Naive B cell (primary cell): ENCODE measurements around the gene UCKL1. TPM values are rescaled to one million over a fixed set of nuclear protein-coding genes. Genes with fewer than 3 reads are reported as not detected.
"Not testable (repeated sequence)": the region's sequence is repeated elsewhere in the genome, so short reads cannot be mapped to it uniquely, and the experiment has no call there.

ENCODE experiments used
- ATAC-seq, 2 donors: fragments of 150-1000 bp; cut with Tn5 transposase; 2 replicates each; pipeline ENCODE4 v1.10.0; 2021; ENCODE audit warnings: low read depth in 2 of 2, mild to moderate bottlenecking in 2 of 2, moderate library complexity in 2 of 2
- DNase-seq: peaks from one replicate; pipeline ENCODE4 v3.0.0; 2022
- H3K27ac Mint-ChIP-seq, 6 donors: one replicate each; pipeline ENCODE4 v1.8.0; 2020 to 2022; ENCODE audit warnings: mild to moderate bottlenecking in 6 of 6, mixed read lengths in 6 of 6, moderate library complexity in 5 of 6, inconsistent platforms in 2 of 6
- H3K27me3 Mint-ChIP-seq, 3 donors: one replicate each; pipeline ENCODE4 v1.8.0; 2021 to 2022; ENCODE audit warnings: mixed read lengths in 3 of 3, mild to moderate bottlenecking in 1 of 3
- H3K36me3 Mint-ChIP-seq, 2 donors: one replicate each; pipeline ENCODE4 v1.8.0; 2020 to 2022; ENCODE audit warnings: mixed read lengths in 2 of 2, inconsistent platforms in 1 of 2, mild to moderate bottlenecking in 1 of 2
- H3K4me1 Mint-ChIP-seq, 3 donors: one replicate each; pipeline ENCODE4 v1.8.0; 2020 to 2022; ENCODE audit warnings: mixed read lengths in 3 of 3, inconsistent platforms in 1 of 3, mild to moderate bottlenecking in 1 of 3, moderate library complexity in 1 of 3
- H3K4me3 Mint-ChIP-seq, 8 donors: one replicate each; pipeline ENCODE4 v1.8.0; 2020 to 2022; ENCODE audit warnings: mild to moderate bottlenecking in 8 of 8, mixed read lengths in 8 of 8, moderate library complexity in 8 of 8, inconsistent platforms in 2 of 8
- H3K9me3 Mint-ChIP-seq, 7 donors: one replicate each; pipeline ENCODE4 v1.8.0; 2020 to 2022; ENCODE audit warnings: mixed read lengths in 7 of 7, mild to moderate bottlenecking in 5 of 7, inconsistent platforms in 2 of 7, moderate library complexity in 1 of 7
- polyA plus RNA-seq, 6 donors: library from polyadenylated mRNA; unstranded; fragments of 300-500 nt; fragmentation: Illumina TruSeq; gene quantifications; one replicate each; pipeline ENCODE4 v1.2.3, GENCODE V29; 2021; ENCODE audit warnings: low read depth in 6 of 6

The UCKL1 gene
- polyA plus RNA-seq, 6 donors from 2014 or later = 11.3 to 62.0 (median 31.7) TPM

DNA sequence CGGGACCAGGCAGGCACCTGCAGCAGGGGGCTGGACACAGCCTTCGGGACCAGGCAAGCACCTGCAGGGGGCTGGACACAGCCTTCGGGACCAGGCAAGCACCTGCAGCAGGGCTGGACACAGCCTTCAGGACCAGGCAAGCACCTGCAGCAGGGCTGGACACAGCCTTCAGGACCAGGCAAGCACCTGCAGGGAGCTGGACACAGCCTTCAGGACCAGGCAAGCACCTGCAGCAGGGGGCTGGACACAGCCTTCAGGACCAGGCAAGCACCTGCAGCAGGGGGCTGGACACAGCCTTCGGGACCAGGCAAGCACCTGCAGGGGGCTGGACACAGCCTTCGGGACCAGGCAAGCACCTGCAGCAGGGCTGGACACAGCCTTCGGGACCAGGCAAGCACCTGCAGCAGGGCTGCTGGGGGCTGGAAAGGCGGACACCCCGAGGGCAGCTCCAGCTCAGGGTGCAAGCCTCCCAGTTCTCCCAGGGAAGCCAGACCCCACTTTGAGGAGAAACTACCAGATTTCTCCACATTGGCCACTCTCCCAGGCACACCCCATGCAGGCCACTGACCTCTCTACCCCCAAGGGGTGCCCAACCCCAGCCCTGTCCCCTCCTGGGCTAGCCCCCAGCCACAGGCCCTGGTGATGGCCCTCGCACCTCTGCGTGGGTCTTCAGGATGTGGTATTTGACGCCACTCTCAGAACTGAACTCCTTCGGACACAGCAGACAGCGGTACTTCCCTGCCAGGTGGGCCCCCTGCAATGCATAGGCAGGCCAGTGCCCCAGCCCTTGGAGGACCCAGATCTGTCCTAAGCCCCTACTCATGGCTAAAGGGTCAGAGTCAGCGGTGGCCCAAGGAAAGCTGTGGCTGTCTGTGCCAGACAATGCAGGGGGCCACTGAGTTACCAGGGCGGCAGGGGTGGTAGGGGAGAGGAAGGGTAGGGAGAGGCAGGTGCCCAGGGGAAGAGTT lies 4.7 kb upstream of the UCKL1 start:
- not testable (repeated sequence) for DNase-seq, H3K36me3 Mint-ChIP-seq, H3K27me3 Mint-ChIP-seq, ATAC-seq, H3K9me3 Mint-ChIP-seq
- Mint-ChIP-seq H3K4me3 (peak overlapping the region in 1 of 8 donors; percentile 66), H3K27ac (peak overlapping the region in 1 of 6 donors; percentile 6), H3K4me1 (peaks cover 2 to 11% (median 4%) of the 10 kb centered on the region in 3 donors)

DNA sequence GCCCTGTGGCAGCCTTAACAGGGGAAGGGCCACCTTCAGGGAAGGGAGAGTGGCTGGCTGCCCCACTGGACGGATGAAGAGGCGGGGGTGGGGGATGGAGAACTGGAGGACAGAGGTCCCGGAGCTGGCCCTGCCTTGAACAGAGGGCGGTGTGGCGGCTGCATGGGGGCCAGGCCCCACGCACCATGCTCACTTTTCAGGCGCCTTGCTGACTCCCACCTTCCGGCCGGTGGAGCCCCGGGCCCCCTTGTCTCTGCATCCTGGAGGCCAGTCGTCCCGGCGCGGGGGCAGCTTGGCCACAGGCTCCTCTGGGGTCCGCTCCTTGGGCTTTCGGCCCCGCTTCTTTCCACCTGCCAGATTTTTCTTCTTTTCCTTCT lies 3.5 kb upstream of the UCKL1 start:
- Mint-ChIP-seq H3K4me3 (peak overlapping the region in 1 of 8 donors; percentile 59), H3K27ac (no peak overlapping the region), H3K4me1 (peaks cover 7 to 11% (median 9%) of the 10 kb centered on the region in 3 donors), H3K9me3 (peaks cover 0 to 3% (median 0%) of the 10 kb centered on the region in 7 donors), H3K27me3 (no peaks in the 10 kb centered on the region), H3K36me3 (no peaks in the 10 kb centered on the region)
- ATAC-seq (no peak), DNase-seq (no peak)

DNA sequence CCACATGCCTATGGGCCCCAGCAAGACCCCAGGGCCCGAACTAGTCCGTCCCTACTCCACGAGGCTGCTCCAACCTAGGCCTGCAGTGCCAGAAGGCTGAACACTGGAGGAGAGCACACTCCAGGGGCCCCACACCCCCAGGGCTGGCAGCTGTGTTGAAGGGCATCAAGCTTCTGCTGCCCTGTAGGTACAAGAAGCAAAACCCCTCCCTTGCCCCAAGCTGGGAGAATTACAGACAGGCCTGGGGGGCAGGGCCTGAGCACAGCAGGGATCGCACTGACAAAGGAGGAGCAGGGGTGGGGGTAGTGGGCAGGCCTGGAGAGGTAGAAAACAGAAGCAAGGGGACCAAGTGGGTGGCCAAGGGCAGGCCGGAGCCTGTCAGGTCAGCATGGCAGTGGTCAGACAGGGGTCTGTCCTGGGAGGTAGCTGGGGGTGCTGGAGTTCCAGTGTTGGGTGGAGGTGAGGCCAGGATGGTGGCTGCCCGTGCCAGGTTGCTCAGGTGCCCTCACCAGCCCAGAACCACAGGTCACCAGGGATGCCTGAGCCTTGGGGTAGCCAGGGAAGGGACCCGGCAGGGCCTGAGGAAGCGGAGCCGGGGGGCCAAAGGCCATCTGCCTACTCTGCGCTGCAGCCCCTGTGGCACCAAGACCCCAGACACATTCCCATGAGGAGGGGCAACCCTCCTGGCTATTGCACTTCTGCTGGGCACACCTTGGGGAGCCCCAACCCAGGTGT lies 2.9 kb upstream of the UCKL1 start:
- Mint-ChIP-seq H3K4me3 (peak overlapping the region in 1 of 8 donors; percentile 23), H3K27ac (peak overlapping the region in 1 of 6 donors; percentile 69), H3K27me3 (no peaks in the 10 kb centered on the region), H3K36me3 (no peaks in the 10 kb centered on the region), H3K4me1 (peaks cover 12 to 17% (median 14%) of the 10 kb centered on the region in 3 donors), H3K9me3 (peaks cover 0 to 2% (median 0%) of the 10 kb centered on the region in 7 donors)
- DNase-seq (no peak), ATAC-seq (no peak)

DNA sequence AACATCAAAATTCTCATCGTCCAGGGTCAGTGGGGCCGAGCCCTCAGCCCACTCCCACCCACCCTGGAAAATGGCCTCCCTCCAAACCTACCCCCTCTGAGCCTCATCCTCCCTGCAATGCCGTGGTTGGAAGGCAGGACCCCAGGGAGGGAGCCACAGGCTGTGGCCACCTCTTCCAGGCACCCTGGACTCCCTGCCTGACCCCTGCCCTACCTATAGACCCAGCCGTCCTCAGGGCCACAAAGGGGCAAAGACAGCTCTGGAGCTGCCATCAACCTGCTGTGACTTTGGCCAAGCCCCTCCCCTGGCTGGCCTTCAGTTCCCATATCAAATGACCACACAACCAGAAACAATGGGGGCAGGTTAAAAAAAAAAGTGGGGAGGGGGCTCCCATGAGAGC lies 2.3 kb upstream of the UCKL1 start:
- Mint-ChIP-seq H3K36me3 (no peaks in the 10 kb centered on the region), H3K4me3 (peak overlapping the region in 3 of 8 donors; percentile 32 to 85 (median 35))

DNA sequence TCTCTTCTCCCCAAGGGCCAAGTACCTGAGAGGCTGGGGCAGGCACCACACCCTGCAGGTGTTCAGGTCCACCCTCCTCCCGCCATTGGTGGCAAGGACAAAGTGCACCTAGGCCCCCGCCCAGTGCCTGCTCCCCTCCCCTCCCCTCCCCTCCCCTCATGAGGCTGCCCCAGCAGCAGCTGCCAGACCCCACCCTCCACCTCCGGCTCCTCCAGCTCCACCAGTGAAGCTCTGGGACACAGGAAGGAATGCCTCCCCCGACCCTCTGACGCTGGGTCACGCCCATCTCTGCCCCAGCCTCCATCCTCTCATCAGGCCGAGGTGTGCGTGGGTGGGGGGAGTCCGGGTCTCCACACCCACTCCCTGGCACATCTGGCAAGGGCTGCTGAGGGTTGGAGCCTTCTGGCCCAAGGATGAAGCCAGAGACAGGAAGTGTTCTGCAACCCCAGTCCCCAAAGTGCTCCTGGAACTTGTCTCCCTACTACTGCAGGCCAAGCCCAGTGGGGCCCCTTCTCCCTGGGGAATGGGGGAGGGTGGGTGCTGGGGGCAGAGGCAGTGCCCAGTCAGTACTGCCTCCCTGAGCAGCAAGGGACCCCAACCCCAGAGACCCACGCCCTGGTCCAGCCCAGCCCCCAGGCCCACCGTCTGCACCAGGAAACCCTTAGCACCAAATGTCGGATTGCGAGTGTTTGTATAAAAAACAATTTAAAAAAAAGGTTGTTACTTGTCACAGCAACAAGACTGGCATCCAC lies 1.6 kb upstream of the UCKL1 start:
- DNase-seq (no peak), ATAC-seq (no peak)
- Mint-ChIP-seq H3K27me3 (no peaks in the 10 kb centered on the region), H3K4me3 (peak overlapping the region in 6 of 8 donors; percentile 35 to 85 (median 62)), H3K9me3 (no peaks in the 10 kb centered on the region), H3K27ac (peak overlapping the region in 1 of 6 donors; percentile 26), H3K4me1 (peaks cover 20 to 28% (median 26%) of the 10 kb centered on the region in 3 donors), H3K36me3 (no peaks in the 10 kb centered on the region)

More for the DNA sequence above, 2.3 kb upstream of the UCKL1 start:
- DNase-seq (no peak), ATAC-seq (no peak)
- Mint-ChIP-seq H3K9me3 (no peaks in the 10 kb centered on the region), H3K27ac (peak overlapping the region in 1 of 6 donors; percentile 70), H3K4me1 (peaks cover 17 to 23% (median 21%) of the 10 kb centered on the region in 3 donors), H3K27me3 (no peaks in the 10 kb centered on the region)

DNA sequence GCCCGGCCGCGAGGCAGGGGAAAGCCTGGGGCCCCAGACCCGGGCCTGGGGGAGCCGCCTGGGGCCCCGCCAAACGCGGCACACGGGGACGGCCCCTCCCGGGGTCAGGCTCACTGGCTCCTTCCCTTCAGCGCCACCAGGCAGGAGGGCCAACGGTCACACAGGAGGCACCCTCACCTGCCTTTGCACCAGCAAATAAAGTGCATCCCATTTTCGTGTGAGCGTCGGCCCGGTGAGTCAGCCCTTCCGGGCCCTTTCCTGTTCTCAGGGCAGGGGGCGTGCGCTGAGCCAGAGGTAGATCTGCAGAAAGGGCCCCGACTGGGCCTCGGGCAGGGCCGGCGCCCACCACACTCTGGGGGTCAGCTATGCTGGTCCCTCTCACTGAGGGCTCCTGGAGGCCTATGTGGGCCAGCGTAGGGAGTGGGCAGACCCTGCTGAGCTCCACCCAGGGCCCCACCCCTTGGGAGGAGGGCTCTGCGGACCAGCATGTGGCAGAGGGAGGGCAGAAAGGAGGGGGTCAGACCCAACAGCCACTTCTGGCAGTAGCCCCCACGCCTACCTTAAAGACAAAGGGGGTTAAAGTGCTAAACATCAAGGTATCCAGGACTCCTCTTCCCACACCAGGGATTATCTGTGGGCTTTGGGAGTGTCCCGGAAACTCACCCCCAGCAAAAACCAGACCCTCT lies 931 bp upstream of the UCKL1 start:
- Mint-ChIP-seq H3K9me3 (no peaks in the 10 kb centered on the region), H3K27ac (peak overlapping the region in 2 of 6 donors; percentile 65 to 72), H3K27me3 (no peaks in the 10 kb centered on the region), H3K36me3 (no peaks in the 10 kb centered on the region), H3K4me3 (peak overlapping the region; percentile 56 to 92 (median 82)), H3K4me1 (peaks cover 23 to 33% (median 26%) of the 10 kb centered on the region in 3 donors)
- peak; percentile 4 to 9 for ATAC-seq
- peak; percentile 29 for DNase-seq

DNA sequence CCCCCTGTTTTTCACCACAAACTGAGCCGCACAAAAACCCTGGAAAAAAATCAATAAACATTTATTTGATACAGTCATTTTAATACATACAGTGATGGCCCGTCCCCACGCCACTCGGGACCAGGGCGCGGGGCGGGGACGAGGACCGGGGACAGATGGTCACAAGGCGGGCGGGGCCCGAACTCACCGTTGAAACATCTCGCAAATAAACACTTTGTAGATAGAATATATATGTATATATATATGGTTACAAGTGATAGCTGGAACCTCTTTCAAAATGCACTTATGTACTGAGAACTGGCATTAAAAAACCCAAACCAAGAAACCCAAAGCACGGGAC lies 418 bp upstream of the UCKL1 start:
- H3K27me3 Mint-ChIP-seq = no peaks in the 10 kb centered on the region
- no peaks in the 10 kb centered on the region for H3K36me3 Mint-ChIP-seq
- H3K27ac Mint-ChIP-seq = peak overlapping the region in 4 of 6 donors; percentile 14 to 80 (median 68)
- peak overlapping the region; percentile 78 to 93 (median 88) for H3K4me3 Mint-ChIP-seq
- H3K9me3 Mint-ChIP-seq = no peaks in the 10 kb centered on the region
- H3K4me1 Mint-ChIP-seq = peaks cover 23 to 37% (median 30%) of the 10 kb centered on the region in 3 donors
- DNase-seq (no peak), ATAC-seq (peak; percentile 2 to 8)

DNA sequence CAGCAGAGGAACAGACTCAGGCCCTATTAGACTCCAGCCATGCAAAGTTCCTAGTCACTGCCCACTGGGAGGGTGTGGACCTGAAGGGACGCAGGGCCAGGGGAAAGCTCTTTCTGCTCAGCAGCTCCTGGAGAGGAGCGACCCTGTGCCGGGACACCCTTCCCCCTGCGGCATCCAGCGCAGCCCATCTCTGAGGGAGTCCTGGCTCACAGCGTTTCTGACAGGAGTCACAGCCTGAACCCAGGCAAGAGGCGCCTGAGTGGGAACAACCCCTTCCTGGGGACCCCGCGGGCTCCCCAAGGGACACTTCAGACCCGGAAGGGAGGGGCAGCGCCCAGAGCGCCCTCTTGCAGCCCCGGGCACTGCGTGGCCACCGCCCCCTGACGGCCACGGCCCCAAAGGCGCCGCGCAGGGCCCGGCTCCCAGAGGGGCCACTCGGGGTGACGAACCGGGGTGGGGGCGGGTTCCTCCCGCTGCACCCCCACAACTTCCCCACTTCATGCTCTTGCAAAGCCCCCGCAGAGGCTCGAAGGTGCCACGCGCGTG lies 862 bp downstream of the UCKL1 start:
- H3K27me3 Mint-ChIP-seq = no peaks in the 10 kb centered on the region
- ATAC-seq (peak; percentile 7 to 8), DNase-seq (peak; percentile 36)
- H3K9me3 Mint-ChIP-seq = no peaks in the 10 kb centered on the region
- no peaks in the 10 kb centered on the region for H3K36me3 Mint-ChIP-seq
- H3K4me1 Mint-ChIP-seq = peaks cover 23 to 39% (median 32%) of the 10 kb centered on the region in 3 donors
- peak overlapping the region; percentile 78 to 93 (median 86) for H3K4me3 Mint-ChIP-seq
- peak overlapping the region in 4 of 6 donors; percentile 28 to 82 (median 71) for H3K27ac Mint-ChIP-seq

DNA sequence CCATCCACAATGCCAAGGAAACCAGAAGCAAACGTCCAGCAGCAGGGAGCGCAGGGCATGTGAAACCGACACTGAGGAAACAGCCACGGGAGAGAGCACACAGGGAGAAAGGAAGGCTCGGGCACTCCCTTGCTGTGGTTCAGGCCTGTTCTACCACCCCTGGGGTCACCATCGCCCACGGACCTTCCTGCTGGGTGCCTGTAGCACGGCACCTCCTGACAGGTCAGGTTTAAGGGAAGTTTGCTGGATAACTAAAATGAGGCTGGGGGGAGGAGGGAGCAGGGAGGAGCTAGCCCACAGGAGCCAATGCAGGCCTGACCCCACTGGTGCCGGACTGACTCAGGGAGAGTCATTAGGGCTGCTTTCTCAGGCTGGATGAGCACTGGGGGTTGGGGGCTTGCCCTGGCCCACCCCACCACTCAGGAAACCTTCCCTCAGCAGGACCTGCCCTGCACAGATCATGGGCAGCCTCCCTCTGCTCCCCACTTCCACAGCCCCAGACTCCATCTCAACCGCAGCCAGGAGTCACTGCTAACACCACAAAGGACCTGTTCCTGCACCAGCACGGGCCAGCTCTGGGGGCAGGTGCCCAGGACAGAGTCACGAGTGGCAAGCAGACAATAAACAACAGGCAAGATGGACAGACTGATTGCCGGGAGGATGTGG lies 2.3 kb downstream of the UCKL1 start:
- Mint-ChIP-seq H3K4me3 (peak overlapping the region; percentile 49 to 88 (median 78)), H3K27ac (peak overlapping the region in 4 of 6 donors; percentile 72 to 93 (median 79)), H3K9me3 (no peaks in the 10 kb centered on the region), H3K4me1 (peaks cover 27 to 49% (median 47%) of the 10 kb centered on the region in 3 donors), H3K27me3 (no peaks in the 10 kb centered on the region), H3K36me3 (no peaks in the 10 kb centered on the region)
- no peak for ATAC-seq
- DNase-seq = no peak

DNA sequence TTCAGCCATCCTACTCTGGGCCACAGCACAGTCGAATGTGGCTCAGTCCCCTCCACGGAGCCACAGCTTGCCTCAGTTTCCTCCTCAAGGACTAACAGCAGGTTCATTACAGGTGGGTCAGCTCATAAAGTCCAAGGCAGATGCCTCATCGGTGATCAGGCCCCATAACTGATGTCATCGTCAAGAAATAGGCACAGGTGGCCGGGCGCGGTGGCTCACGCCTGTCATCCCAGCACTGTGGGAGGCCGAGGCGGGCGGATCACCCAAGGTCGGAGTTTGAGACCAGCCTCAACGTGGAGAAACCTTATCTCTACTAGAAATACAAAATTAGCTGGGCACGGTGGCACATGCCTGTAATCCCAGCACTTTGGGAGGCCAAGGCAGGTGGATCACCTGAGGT lies 3.4 kb downstream of the UCKL1 start:
- Mint-ChIP-seq H3K27ac (peak overlapping the region in 3 of 6 donors; percentile 24 to 80 (median 79)), H3K36me3 (no peaks in the 10 kb centered on the region), H3K27me3 (no peaks in the 10 kb centered on the region), H3K4me3 (peak overlapping the region in 6 of 8 donors; percentile 32 to 85 (median 52)), H3K9me3 (no peaks in the 10 kb centered on the region), H3K4me1 (peaks cover 38 to 57% (median 56%) of the 10 kb centered on the region in 3 donors)
- DNase-seq = no peak
- no peak for ATAC-seq

DNA sequence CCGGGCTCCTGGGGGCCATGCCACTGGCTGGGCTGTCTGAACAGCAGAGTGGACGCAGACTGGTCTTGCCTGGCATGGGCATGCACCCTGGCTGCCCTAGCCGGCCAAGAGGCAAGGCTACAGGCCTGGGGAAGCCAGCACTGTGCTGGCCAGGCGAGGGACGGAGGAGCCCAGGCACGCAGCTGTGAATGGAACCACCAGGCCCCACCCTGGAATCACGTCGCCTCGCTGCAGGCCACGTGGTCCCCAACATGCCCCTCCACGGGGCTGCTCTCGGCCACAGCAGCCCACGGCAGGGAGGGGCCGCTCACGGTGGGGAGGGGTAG lies 4.0 kb downstream of the UCKL1 start:
- Mint-ChIP-seq H3K9me3 (no peaks in the 10 kb centered on the region), H3K4me1 (peaks cover 42 to 61% (median 58%) of the 10 kb centered on the region in 3 donors), H3K36me3 (no peaks in the 10 kb centered on the region), H3K27ac (peak overlapping the region in 1 of 6 donors; percentile 80), H3K27me3 (no peaks in the 10 kb centered on the region), H3K4me3 (peak overlapping the region in 1 of 8 donors; percentile 7)
- no peak for ATAC-seq
- no peak for DNase-seq
